GM19467 (cell line): ENCODE results near the gene FOXP1.
A peak's percentile ranks its signal among the peaks of the same experiment; 100 is the strongest.

ENCODE experiments used
- ATAC-seq: cut with Tn5 transposase; IDR thresholded peaks from one replicate; pipeline ENCODE4 v1.9.1; 2021; ENCODE audit warnings: mild to moderate bottlenecking, moderate library complexity; ENCODE audit not compliant: unreplicated experiment

The FOXP1 gene

GRCh38 chr3:71406972-71407810, 176.3 kb downstream of the FOXP1 start:
- no peak for ATAC-seq

- ATAC-seq: no peak
Observed at GRCh38 chr3:71402911-71403310, 180.6 kb downstream of the FOXP1 start.

- ATAC-seq: no peak
Observed at GRCh38 chr3:71402280-71402679, 181.2 kb downstream of the FOXP1 start.

- no peak for ATAC-seq
Observed at GRCh38 chr3:71401695-71402231, 181.8 kb downstream of the FOXP1 start.

GRCh38 chr3:71400986-71401451, 182.5 kb downstream of the FOXP1 start:
- ATAC-seq: no peak

- no peak for ATAC-seq
Observed at GRCh38 chr3:71399478-71399877, 184.1 kb downstream of the FOXP1 start.

GRCh38 chr3:71398157-71398836, 185.2 kb downstream of the FOXP1 start:
- no peak for ATAC-seq

- no peak for ATAC-seq
Observed at GRCh38 chr3:71397726-71398125, 185.8 kb downstream of the FOXP1 start.

GRCh38 chr3:71397046-71397445, 186.5 kb downstream of the FOXP1 start:
- ATAC-seq: no peak

- ATAC-seq: no peak
Observed at GRCh38 chr3:71395927-71396695, 187.4 kb downstream of the FOXP1 start.

- ATAC-seq: no peak
Observed at GRCh38 chr3:71395470-71395869, 188.1 kb downstream of the FOXP1 start.

- ATAC-seq: no peak
Observed at GRCh38 chr3:71393745-71394144, 189.8 kb downstream of the FOXP1 start.

GRCh38 chr3:71393093-71393492, 190.4 kb downstream of the FOXP1 start:
- no peak for ATAC-seq

GRCh38 chr3:71392251-71392650, 191.3 kb downstream of the FOXP1 start:
- peak; percentile 65 for ATAC-seq

GRCh38 chr3:71391361-71391760, 192.2 kb downstream of the FOXP1 start:
- ATAC-seq: no peak

GRCh38 chr3:71389911-71390573, 193.5 kb downstream of the FOXP1 start:
- no peak for ATAC-seq

- no peak for ATAC-seq
Observed at GRCh38 chr3:71389191-71389590, 194.3 kb downstream of the FOXP1 start.

GRCh38 chr3:71388535-71389120, 194.9 kb downstream of the FOXP1 start:
- ATAC-seq: no peak

GRCh38 chr3:71387586-71387985, 195.9 kb downstream of the FOXP1 start:
- no peak for ATAC-seq
